GM12864 (cell line): ENCODE measurements around the gene FLNB.
A peak's percentile ranks its signal among the peaks of the same experiment; 100 is the strongest.
"Not testable (repeated sequence)": the region's sequence is repeated elsewhere in the genome, so short reads cannot be mapped to it uniquely, and the experiment has no call there.

Experiments used
- DNase-seq: peaks from one replicate; pipeline ENCODE4 v3.0.0-alpha.2; 2011; ENCODE audit warnings: low read depth
- H3K4me3 ChIP-seq: 2 replicates; pipeline ENCODE4 v1.5.1; 2011; ENCODE audit warnings: mild to moderate bottlenecking, low read depth, low read length, control low read depth
- TF ChIP-seq, protein P1 (sequence below): IDR thresholded peaks from 2 replicates; pipeline ENCODE4 v1.5.1; 2011; ENCODE audit warnings: low read depth, mild to moderate bottlenecking, moderate library complexity, low read length, control low read depth, inconsistent platforms; ENCODE audit errors: missing control alignments

The FLNB gene

DNA sequence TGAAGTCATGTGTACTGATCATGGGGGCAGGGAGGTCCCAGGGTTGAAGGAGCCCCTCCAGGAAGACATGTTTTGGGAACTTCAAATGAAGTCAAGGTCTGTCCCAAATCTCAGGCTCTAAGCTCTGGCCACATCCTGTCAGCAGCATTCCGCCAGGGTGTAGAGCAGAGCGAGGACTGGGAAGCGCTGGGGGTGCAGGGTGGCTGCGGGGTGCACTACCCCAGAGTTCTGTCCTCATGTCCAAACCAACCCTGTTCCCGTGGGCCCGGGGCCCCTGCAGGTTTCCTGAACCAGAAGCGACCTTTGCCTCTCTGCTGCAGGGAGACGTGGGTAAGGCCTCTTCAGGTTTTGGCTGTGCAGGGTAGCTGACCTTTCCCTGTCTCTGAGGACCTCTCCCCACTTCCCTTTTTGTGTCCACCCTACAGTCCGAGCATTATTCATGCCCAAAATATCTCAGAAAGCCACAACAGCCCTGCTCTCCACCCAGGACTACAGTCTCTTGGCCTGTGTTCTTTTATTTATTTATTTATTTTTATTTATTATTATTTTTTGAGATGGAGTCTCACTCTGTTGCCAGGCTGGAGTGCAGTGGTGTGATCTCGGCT is 26.6 kb upstream of the FLNB start:
- TF ChIP-seq, protein P1, sequence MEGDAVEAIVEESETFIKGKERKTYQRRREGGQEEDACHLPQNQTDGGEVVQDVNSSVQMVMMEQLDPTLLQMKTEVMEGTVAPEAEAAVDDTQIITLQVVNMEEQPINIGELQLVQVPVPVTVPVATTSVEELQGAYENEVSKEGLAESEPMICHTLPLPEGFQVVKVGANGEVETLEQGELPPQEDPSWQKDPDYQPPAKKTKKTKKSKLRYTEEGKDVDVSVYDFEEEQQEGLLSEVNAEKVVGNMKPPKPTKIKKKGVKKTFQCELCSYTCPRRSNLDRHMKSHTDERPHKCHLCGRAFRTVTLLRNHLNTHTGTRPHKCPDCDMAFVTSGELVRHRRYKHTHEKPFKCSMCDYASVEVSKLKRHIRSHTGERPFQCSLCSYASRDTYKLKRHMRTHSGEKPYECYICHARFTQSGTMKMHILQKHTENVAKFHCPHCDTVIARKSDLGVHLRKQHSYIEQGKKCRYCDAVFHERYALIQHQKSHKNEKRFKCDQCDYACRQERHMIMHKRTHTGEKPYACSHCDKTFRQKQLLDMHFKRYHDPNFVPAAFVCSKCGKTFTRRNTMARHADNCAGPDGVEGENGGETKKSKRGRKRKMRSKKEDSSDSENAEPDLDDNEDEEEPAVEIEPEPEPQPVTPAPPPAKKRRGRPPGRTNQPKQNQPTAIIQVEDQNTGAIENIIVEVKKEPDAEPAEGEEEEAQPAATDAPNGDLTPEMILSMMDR, result no peak
- DNase-seq, result no peak
- H3K4me3 ChIP-seq, result no peak overlapping the region

DNA sequence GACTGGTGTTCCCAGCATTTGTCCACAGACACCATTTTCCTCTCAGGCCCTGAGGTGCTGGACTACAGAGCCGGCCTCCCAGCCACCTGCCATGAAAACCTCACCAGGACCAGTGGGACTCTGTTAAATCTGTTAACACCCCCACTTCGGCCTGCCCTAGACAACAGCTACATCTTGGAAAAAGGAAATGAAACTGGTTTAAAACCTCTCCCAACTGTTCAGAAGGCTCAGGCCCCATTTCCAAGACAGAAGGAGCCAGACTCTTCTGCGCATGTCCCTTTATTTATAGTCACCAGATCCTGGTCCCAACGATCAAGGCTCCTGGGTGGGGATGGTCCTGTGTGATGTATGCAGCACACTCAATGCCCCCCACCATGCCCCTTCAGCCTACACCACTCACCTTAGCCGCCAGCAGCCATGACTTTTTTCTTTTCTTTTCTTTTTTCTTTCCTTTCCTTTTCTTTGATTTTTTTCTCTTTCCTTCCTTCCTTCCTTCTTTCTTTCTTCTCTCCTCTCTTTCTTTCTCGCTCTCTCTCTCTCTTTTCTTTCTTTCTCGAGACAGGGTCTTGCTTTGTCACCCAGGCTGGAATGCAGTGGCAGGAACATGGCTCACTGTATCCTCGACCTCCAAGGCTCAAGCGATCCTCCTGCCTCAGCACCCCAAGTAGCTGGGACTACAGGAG is 25.5 kb upstream of the FLNB start:
- no peak overlapping the region for H3K4me3 ChIP-seq
- TF ChIP-seq, protein P1, result no peak
- DNase-seq, result no peak

DNA sequence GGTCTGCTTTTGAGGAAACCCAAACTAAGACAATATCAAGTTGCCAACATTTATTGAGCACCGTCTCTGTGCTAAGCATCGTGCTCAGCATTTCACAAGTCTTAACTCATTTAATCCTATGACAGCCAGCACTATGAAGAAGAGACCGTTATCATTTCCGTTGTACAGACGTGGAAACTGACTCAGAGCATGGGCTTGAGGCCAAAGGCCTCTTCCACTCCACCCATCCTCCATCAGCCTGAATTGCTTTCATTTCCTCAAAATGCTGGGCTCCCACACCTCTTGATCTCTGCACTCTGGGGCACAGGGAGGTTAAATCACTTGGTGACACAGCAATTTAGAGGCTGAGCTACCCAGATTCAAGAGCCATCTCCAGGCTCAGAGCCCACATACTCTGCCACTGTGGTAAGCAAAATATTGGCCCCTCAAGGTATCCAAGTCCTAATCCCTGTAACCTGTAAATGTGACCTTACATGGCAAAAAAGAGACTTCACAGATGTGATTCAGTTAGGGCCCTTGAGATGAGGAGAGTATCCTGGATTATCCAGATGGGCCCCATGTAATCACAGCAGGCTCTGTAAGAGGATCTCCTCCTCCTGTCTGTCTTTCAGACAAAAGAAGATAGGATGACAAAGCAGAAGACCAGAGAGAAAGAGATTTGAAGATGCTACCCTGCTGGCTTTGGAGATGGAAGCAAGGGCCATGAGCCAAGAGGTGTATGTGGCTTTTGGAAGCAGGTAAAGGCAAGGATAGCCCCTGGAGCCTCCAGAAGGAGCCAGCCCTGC is 24.3 kb upstream of the FLNB start:
- H3K4me3 ChIP-seq, result no peak overlapping the region
- TF ChIP-seq, protein P1, result no peak
- peak; percentile 89 for DNase-seq

DNA sequence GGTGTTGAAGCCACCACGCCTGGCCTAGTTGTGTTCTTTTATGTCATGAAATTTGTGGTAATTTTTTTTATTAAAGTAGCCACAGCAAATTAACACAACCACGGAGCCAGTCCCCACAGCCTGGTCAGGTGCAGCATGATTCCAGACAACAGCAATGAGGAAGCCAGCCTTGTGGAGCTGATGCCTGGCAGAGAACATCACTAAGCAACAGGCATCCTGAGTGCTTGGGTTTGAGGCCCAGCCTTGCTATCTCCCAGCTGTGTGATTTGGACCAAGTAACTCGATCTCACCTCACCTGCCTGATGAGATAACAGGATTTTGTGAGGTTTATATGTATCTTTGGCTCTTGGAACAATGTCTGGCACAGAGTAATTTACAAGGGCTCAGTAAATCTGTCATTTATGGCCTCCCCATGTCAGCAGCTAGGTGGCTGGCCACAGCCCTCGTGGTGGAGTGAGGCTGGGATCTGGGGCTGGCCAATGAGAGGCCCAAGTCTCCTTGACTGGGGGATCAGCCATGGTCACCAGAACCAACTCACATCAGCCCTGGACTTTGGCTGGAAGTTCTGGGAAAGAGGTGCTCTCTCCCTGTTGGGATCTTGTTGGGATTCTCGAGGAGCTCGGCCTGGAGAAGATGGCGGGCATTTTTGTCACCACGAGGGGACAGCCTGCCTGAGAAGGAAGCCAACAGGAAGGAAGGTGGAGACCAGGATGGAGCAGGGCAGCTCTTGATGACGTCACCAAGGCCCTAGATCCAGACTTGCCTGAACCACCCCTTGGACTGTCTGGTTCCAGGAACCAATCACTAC is 22.8 kb upstream of the FLNB start:
- H3K4me3 ChIP-seq, result no peak overlapping the region
- DNase-seq, result no peak
- TF ChIP-seq, protein P1, result no peak

DNA sequence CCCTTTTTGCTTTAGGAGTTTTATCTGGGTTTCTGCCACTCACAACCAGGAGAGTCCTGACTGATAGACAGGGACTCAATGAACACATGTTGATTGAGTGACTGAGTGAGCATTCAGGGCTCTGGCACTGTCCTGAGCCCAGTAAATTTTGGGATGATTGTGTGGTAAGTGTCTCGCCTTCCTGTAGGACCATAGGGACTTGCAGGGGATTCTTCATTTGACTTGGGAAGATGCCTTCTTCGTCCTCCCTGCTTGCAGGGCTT is 22.3 kb upstream of the FLNB start:
- H3K4me3 ChIP-seq, result no peak overlapping the region
- DNase-seq, result no peak
- TF ChIP-seq, protein P1, result no peak

DNA sequence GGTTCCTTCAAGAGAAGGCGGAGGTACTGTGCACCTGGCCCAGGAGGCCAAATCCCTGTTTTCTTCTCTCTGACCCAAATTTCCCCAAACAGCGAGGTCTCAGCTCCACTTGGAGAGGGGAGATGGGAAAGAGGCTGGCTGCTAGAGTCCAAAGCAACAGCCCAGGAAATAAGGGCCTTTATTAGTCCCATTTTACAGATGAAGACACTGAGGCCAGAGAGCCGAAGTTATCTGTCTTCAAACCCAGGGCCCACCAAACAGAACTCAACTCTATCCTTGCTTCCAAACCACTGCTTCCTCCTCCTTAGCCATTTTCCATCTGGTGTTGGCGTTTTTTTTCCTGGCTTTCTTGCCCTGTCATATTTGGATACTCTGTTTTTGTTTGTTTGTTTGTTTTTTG is 22.0 kb upstream of the FLNB start:
- no peak for DNase-seq
- TF ChIP-seq, protein P1, result no peak
- H3K4me3 ChIP-seq, result no peak overlapping the region

DNA sequence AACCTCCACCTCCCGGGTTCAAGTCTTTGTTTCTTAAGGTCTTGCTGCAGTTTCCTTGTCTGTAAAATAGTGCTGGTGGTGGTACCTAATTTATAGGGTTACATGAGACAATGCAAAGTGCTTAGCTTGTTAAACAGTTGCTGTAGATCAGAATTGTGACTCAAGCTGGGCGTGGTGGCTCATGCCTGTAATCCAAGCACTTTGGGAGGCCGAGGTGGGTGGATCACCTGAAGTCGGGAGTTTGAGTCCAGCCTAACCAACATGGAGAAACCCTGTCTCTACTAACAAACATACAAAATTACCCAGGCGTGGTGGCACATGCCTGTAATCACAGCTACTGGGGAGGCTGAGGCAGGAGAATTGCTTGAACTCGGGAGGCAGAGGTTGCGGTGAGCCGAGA is 19.0 kb upstream of the FLNB start:
- not testable (repeated sequence) for DNase-seq, H3K4me3 ChIP-seq
